SW 1271 (cell line): ENCODE results near the gene LZIC.
A peak's percentile ranks its signal among the peaks of the same experiment; 100 is the strongest.

Experiments used
- DNase-seq, 2 experiments: peaks; one replicate each; lab custom pipeline; 2025; lab: John Stamatoyannopoulos, UW

Gene LZIC

DNA sequence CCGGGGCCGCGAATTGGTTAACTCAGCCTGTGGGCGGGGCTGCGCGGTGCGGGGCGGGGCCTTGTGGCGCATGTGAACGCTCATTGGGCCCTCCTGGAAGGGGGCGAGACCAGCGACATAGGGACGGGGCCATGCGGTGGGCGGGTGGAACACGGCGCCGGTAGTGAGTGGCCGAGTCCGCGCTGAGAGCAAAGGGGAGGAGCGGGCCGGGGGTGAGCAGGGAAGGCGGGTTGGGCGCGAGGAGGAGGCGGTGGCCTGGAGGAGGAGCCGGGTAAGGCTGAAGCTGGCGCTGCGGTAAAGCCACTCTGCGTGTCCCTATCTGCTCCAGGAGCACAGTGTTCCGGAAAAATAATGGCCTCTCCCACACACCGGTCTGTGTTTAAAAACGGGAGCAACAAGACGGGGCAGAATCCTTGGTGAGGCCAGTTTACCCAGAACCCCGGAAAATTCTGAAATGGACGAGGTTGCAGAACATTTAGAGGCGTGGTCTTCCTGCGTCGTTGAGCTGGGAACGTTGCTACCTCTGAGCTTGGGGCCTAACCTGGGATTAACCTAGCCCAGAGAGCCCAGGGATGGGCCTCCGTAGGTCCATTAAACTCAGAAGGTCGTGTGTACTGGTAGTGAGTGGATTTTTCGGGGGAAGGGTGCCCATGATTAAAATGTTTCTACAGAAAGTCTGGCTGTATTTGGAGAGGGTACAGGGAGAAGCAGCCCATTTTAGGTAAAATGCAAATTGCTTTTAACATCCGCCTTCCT lies 32.6 kb downstream of the LZIC start:
- peak; percentile 83 to 93 for DNase-seq

DNA sequence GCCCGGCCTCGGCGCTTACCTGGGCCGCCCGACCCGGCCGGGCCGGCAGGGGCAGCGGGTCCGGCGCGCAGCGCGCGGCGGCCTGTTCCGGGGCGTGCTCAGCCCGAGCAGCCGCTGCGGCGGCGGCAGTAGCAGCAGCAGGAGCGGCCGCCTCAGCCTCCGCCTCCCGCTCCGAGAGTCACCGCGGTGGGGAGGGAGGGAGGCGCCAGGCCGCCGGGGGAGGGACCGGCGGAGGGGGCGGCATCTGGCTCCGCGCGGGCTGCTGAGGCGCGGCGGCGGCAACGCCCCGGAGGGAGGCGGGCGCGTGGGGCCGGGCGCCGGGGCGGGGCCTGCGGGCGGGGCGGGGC lies 33.1 kb downstream of the LZIC start, which contains the start of gene CTNNBIP1:
CTNNBIP1 (minus strand) TSS at position 194 of the 347 bp plus-strand sequence. CDS start 38,205 bp downstream, outside the sequence.
- DNase-seq: no peak

DNA sequence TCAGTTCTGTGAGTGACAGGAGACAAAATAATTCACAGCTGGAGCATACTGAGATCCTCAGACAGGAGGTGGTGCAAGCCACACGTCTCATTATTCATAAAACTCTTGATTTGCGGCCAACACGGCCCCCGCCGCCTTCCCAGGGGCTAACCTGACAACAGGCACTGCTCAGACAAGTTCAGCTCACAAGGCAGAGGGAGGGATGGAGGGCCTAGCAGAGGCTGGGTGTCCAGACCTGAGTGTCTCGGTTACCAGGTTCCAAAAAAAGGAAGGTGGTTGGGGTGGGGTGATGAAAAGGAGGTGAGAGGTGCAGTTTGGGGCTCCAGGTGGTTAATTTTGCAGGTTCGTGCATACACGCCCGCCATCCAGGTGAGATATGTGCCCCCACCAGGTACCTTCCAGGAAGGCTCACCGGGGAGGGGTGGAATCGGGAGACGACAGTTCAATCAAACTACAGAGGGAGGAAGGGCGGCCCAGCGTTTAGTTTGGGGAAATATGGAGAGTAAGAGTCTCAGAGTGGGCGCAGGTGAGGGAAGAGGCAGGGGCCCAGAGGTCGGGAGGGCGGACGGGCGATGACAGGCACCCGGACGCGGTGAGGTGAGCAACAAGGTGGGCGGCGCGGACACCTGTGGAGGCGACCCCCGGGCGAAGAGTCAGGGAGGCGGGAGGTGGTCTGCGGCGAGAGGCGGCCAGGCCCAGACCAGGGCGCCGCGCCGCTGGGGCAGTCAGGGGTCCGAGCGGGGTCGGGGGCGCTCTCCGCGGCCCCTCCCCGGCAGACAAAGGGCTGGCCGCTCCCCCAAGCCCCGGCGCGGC lies 33.8 kb downstream of the LZIC start:
- DNase-seq: no peak

DNA sequence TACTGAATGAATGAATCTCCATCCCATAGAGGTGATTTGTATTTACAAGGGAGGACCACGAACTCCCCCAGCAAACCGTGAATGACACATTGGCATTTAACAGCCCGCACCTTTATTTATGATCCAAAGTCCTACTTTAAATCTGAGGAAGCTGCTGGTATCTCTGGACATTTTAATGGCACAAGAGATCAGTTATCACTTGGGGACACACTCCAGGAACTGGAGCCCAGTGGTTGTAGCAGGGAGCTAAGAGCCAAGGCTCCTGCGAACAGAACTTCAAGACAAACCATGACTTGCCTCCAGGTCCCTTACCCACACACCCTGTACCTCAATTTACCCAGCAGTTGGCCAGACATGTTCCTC lies 34.3 kb downstream of the LZIC start:
- no peak for DNase-seq

DNA sequence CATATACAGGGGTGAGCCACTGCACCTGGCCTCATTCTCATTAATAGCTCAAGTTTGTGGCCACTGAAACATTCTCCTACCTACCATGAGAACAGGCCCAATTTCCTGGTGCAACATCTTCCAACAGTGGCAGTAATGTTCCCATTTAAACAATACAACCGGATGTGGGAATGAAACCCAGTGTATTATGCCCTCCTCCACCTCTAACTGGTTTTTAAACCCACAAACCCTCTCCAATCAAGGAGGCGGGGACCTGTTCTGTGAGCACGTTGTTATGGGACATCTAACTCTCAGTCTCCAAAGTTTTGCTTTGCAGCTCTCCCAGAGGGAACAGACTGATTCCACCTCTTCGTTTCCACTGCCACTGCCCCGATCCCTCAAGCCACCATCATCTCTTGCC lies 35.8 kb downstream of the LZIC start:
- DNase-seq: no peak

DNA sequence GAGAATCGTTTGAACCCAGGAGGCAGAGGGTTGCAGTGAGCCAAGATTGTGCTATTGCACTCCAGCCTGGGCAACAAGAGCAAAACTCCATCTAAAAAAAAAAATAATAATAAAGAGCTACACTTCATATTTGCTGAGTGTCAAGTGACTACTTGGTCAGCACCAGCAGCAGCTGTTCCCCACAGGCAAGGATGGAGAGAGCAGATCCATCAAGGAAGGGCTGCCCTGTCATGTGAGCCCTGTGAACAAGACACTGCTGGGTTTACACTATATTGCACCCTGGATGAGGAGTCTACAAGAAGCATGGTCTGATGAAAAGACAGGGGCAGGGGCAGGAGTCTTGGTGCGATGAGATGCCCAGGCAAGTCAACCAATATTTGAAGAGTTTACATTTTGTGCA lies 36.7 kb downstream of the LZIC start:
- no peak for DNase-seq

DNA sequence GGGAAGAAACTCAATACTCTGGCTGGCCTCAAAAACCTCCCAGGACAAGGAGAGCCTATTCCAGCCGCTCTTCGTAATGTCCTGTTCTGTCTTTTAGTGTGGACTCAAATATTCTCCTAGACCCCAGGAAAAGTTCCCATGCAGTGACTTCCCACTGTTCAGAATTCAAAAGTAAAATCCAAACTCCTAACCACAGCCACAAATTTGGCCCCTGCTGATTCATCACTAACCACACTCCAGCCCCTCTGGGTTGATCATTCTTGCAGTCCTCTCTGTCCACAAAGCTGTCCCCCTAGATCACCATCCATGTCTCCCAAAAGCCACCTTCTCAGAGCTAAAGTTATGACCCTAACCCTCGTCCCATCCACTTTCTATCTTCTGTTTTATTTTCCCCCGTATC lies 38.2 kb downstream of the LZIC start:
- DNase-seq: no peak

DNA sequence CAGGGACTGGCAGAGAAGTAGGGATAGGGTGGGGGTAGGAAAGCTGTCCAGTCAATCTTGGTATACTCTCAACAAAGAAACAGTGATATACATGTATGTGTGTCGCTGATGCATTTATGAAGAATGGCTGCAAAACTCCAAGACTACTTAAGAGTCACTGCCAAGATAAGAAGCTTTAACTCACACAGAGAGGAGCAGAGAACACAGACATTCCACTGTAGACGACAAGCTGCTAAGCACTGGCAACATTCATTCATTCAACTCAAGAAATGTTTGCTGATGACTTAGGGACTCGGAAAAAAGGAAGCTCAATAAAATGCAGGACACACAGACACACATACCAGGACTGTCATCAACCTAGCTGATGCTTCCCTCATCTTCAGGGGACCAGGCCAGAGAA lies 38.6 kb downstream of the LZIC start:
- no peak for DNase-seq

DNA sequence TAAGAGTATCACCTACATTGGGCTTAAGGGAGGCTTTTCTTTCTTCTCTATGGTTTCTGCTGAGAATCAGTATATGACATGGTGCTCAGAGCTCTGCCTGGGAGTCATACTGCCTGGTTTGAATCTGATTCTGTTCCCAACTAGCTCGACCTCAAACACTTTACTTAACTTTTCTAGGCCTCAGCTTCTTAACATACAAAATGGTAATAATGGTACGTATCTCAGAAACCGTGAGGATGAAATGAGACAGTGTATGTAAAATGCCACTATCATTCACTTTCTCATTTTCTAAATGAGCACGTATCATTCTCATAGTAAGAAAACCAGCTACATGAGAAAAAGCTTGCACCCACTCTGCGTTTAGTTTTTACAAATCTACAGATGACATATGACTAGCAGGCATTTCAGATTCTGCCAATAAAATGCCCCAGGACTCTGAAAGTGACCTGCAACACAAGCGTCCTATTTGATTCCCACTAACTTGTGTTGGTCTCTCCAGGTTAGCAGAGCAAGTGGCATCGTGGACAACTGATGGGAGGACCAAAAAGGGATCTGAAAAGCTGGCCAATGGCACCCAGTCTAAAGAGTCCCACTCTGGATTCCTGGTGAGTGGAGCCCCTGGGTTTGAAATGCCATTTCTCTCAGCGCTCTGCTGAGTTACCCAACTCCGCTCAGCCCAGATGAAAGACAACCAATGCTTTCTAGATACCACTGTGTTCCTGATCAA lies 39.2 kb downstream of the LZIC start:
- DNase-seq: no peak

DNA sequence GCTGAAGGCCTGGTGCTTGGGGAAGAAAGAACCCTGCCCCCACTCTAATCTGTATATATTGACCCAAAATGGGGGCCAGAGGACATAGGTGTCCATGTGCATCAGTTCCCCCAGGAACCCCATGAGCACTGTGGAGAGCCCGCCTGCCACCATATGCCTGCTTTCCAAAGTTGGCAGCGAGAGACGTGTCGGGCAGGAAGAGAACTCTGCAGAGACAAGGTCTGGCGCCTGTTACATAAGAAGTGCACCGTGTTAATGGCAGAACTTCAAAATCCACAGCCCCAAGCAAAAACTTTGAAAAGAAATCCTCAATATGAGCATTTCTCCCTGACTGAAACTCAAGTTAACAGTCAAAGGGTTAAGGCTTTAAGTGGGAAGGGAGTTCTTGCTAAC lies 41.1 kb downstream of the LZIC start:
- no peak for DNase-seq

DNA sequence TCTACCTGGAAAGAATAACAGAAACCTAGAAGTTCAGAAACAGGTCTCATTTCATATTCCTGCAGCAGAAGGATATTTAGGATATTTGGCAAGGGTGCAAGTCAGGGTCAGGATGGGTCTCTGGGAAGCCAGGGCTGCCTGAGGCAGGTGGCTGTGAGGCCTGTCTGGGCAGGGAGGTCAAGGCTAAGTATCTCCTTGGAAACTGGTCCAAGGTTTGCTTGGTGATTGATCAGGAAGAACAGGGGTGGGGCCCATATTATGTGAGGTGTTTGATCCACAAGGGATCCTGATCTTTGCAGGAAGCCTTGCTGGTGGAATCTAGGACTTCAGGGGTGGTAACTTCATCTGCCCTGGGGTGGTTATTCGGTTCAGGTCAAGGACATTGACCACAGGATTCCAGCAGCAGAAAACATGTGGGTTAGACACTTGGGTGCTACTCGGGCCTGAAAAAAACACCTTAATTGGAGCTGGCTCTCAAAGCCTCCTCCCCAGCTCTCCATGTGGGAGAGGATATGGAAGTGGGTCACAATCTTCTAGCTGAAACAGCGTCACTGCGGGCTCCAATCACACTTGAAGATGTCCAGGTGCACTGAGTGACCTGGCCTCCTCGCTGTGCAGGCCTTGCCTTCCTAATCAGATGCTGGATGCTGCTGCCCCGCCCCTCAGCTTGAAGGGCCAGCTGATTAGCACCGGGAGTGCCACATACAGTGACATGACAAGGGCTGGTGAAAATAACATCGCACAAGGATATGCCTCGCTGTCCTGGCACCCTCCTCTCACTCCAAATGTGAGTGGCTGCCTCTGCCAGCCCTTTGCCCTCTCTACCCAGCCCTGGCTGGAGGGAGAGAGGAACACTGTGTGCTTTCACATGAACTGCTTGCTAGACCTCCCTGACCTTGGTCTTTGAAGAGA lies 41.8 kb downstream of the LZIC start:
- no peak for DNase-seq

DNA sequence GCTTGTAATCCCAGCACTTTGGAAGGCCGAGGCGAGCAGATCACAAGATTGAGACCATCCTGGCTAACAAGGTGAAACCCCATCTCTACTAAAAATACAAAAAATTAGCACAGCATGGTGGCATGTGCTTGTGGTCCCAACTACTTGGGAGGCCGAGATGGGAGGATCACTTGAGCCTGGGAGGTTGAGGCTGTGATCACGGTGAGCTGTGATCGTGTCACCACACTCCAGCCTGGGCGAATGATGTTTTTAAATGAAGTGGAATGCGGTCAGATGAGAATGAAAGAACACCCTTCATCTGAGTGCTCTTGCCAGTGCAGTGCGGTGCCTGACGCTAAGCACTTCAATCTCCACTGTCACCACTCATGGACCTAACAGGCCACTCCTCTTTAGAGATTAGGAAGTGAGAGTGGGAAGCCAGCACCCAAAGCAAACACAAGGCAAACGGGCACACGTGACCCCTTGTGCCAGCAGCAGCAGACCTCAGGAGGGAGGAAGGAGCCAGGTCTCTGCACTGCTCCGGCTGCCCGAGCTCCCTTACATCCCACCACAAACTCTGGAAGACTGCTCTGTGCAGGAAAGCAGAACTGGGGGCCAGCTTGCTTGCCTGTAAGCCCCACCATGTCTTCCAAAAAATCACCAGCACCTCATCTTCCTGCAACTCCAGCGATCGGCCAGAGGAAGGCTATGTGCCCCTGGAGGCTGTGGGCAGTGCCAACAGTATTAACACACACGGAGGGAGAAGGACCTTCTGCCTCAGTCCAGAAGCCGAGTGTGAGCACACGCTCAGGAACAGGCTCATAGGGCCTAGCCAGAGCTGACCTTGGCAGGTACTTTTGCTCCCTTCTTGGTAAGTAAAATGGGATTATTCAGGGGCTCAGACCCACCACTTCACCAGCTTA lies 42.8 kb downstream of the LZIC start:
- no peak for DNase-seq

DNA sequence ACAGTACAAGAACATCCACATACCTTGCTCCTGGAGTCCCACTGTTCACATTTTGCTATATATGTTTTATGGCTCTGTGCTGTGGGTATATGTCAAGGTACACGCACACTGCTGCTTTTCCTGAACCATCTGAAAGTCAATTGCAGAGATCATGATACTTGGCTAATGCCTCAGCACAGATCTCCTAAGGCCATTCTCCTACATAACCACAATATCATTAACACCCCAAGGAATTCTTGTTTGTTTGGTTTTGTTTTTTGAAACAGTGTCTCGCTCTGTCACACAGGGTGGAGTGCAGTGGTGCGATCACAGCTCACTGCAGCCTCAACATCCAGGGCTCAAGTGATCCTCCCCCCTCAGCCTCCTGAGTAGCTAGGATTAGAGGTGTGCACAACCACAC lies 49.1 kb downstream of the LZIC start:
- DNase-seq: peak in 1 of 2 experiments; percentile 26

DNA sequence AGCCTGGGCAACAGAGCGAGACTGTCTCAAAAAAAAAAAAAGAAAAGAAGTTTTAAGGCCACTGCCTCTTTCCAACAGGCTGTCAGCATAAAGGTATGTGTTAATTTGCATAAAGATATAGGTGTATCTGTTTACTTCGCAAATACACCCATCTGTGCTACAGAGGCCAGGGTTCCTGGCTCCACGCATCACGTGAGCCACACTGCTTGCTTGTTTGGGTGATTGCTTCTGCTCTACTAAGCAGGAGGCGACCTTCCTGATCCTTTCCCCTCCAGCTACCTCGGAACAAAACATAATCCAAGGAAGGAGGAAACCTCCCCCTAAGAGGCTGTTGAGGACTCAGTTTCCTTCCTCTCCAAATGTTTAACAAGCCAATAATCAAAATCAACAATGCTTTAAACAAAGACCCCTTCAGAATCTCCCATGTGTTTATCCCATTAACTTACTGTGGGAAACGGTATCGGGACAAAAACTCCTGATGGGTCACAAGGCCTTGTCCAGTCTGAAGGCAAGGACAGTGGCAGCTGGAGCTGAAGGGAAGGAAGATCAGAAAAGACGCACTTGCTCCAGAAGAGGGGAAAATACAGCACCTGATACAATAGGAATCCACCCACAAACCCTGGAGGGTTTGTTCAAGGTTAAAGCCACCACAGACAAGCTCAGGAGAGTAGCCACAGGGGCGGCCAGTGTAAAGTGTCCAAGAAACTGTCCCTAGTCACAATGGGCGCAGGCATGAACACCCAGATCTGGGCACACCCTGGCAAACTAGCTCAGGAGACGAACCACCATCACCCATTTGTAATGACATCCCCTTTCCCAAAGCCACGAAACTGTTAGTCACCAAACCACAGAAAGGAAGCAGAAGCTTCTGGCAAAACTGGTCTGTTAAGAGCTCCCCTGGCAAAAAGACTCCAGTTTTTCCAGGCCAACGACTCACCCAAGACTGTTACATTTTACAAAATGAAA lies 50.3 kb downstream of the LZIC start:
- peak; percentile 36 to 75 for DNase-seq

DNA sequence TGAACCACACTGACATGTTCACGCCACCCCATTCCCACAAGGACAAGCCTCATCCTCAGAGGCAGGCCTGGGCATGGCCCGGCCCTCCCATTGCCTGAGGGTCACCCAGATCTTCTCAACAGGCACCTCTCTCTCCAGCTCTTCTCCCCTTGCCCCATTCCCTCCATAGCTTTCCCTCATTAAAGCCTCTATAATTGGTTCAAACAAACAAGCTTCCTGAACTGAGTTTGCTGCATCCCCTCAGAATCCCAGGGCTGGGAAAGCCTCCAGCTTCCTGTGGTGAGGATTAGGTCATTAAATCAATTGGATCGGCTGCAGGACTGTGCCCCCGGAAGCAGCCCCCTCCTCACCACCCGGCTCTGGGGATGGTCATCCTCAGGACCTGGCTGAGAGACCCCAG lies 52.0 kb downstream of the LZIC start:
- no peak for DNase-seq

DNA sequence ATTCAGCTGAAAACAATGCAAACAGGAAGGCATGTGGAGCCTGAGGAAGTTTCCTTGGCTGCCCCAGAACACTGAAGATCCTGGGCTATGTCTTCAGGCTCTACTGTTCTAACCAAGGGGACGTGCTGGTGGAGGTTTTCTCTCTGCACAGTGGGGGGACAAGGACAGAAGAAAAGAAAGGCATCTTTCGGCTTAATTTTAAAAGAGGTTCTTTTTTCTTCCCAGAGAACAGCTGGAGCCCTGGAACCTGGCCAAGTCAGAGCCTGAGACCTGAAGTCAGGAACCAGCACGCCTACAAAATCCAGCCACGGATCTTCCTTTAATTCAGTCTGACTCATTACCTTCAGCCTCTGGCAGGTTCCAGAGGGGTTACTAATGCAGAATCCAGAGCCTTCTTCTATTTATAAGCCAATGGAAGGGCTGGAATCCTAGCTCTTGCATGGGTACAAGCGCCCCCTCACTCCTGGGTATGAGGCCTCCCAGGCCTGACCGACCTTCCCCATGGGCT lies 52.9 kb downstream of the LZIC start:
- DNase-seq: peak; percentile 85 to 87

DNA sequence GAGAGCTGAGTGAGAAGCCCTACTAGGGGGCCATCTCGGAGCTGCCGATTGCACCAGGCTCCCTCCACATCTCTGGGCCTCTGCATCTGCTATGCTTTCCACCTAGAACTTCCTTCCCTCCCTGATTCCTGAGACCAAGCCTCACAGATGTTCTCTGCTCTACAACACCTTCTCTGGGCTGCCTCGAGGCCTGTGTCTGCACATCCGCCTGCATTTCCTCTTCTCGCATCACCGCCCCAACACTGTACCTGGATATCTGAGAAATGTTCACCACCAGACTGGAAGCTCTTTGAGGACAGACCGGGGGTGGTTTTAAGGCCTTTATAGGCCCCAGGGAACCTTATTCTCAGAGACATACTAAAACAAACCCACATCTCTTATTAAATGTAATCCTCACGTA lies 53.8 kb downstream of the LZIC start:
- no peak for DNase-seq

DNA sequence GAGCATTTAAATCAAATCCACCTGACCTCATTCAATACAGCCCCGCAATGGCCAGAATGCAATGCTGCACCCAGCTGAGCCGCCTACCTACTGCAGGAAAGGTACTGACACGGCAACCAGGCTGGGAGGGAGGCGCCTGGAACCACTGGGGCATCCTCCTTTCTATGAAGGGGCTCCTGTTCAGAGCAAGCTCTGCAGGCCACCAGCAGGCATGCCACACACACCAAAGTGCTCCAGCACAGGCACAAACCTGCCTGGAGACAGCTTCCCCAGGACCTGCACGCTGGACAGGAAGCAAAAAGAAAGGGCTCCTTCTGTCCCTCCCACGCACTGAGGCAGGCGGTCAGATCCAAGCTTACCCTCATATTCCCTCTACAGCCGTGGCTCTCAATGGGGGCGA lies 54.3 kb downstream of the LZIC start:
- no peak for DNase-seq

DNA sequence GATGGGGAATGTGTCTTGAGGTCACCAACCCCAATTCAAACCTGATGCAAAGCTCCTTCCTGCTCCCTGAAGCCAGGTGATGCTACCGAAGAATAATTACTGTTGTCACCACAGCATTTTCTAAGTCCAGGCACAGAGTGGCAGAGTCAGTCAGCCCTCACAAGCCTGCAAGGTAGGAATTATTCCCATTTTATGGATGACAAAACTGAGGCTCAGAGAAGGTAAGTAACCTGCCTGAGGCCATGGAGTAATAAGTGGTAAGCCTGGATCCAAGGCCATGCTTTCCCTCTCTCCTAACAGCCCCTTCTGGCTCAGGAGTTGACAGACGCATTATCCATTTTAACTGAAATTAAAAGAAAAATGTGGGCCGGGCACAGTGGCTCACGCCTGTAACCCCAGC lies 56.1 kb downstream of the LZIC start:
- no peak for DNase-seq
